IPS-18c (cell line): ENCODE data around the gene ARHGAP4.

Experiments used
- H3K4me3 ChIP-seq: 2 replicates; pipeline ENCODE4 v1.7.0; 2013; ENCODE audit warnings: low read depth, mild to moderate bottlenecking, low read length, moderate library complexity; ENCODE audit not compliant: insufficient read depth
- H3K9me3 ChIP-seq: one replicate; pipeline ENCODE4 v1.6.1; 2013; ENCODE audit warnings: mild to moderate bottlenecking, low read length, moderate library complexity; ENCODE audit not compliant: control insufficient read depth, insufficient read depth

Gene ARHGAP4

GRCh38 chrX:153934148-153934761 is 8.2 kb upstream of the ARHGAP4 start:
- Histone ChIP-seq H3K4me3 (peak overlapping the region; percentile 63), H3K9me3 (peaks cover 9% of the 10 kb centered on the region)

- Histone ChIP-seq H3K9me3 (peaks cover 9% of the 10 kb centered on the region), H3K4me3 (peak overlapping the region; percentile 63)
These were observed 7.7 kb upstream of the ARHGAP4 start for GRCh38 chrX:153933748-153934147.

- no peak overlapping the region; the same call in 1 of the 2 replicates for H3K4me3 ChIP-seq
- peaks cover 6% of the 10 kb centered on the region for H3K9me3 ChIP-seq
These were observed 6.3 kb upstream of the ARHGAP4 start for GRCh38 chrX:153932220-153932915.

- H3K9me3 ChIP-seq, result peaks cover 6% of the 10 kb centered on the region
- no peak overlapping the region; the same call in 1 of the 2 replicates for H3K4me3 ChIP-seq
These were observed 5.7 kb upstream of the ARHGAP4 start for GRCh38 chrX:153931748-153932147.

- Histone ChIP-seq H3K4me3 (no peak overlapping the region), H3K9me3 (peaks cover 6% of the 10 kb centered on the region)
These were observed 5.1 kb upstream of the ARHGAP4 start for GRCh38 chrX:153931151-153931550.

- peaks cover 6% of the 10 kb centered on the region for H3K9me3 ChIP-seq
- no peak overlapping the region for H3K4me3 ChIP-seq
These were observed 4.2 kb upstream of the ARHGAP4 start for GRCh38 chrX:153930011-153930910.

- H3K9me3 ChIP-seq, result peaks cover 6% of the 10 kb centered on the region
- H3K4me3 ChIP-seq, result no peak overlapping the region
These were observed 3.5 kb upstream of the ARHGAP4 start for GRCh38 chrX:153929576-153929975.

- Histone ChIP-seq H3K4me3 (no peak overlapping the region), H3K9me3 (peaks cover 6% of the 10 kb centered on the region)
These were observed 2.8 kb upstream of the ARHGAP4 start for GRCh38 chrX:153928846-153929245.

GRCh38 chrX:153927922-153928760 is 2.1 kb upstream of the ARHGAP4 start:
- H3K4me3 ChIP-seq, result peak overlapping the region; percentile 51
- H3K9me3 ChIP-seq, result peaks cover 8% of the 10 kb centered on the region

- H3K4me3 ChIP-seq, result peak overlapping the region; percentile 51
- peaks cover 6% of the 10 kb centered on the region for H3K9me3 ChIP-seq
These were observed 1.5 kb upstream of the ARHGAP4 start for GRCh38 chrX:153927672-153927921.

- Histone ChIP-seq H3K4me3 (peak overlapping the region; percentile 51), H3K9me3 (peaks cover 6% of the 10 kb centered on the region)
These were observed 1.0 kb upstream of the ARHGAP4 start for GRCh38 chrX:153926858-153927671.

GRCh38 chrX:153926552-153926857 is 441 bp upstream of the ARHGAP4 start:
- Histone ChIP-seq H3K9me3 (peaks cover 7% of the 10 kb centered on the region), H3K4me3 (peak overlapping the region; percentile 51)

GRCh38 chrX:153925387-153925738 is 701 bp downstream of the ARHGAP4 start:
- H3K4me3 ChIP-seq, result peak overlapping the region; percentile 49
- peaks cover 8% of the 10 kb centered on the region for H3K9me3 ChIP-seq

GRCh38 chrX:153924149-153924861 is 1.8 kb downstream of the ARHGAP4 start:
- Histone ChIP-seq H3K4me3 (no peak overlapping the region), H3K9me3 (peaks cover 8% of the 10 kb centered on the region)

GRCh38 chrX:153922932-153923857 is 2.9 kb downstream of the ARHGAP4 start:
- no peak overlapping the region for H3K4me3 ChIP-seq
- H3K9me3 ChIP-seq, result peaks cover 10% of the 10 kb centered on the region
